NAMALWA (cell line): ENCODE results near the gene SNX22.
"Not testable (repeated sequence)": the region's sequence is repeated elsewhere in the genome, so short reads cannot be mapped to it uniquely, and the experiment has no call there.

Experiments used
- DNase-seq: peaks from one replicate; pipeline ENCODE4 v3.0.0-alpha.2; 2015; ENCODE audit warnings: low spot score

SNX22 gene

GRCh38 chr15:64151727-64152506 is at the start of gene SNX22:
TSS of gene SNX22 (plus strand) at chr15:64151731. CDS start at chr15:64151776, 45 bp downstream.
- DNase-seq, result peak; percentile 72

- no peak for DNase-seq
Observed at GRCh38 chr15:64102497-64102896, 49.0 kb upstream of the SNX22 start.

- DNase-seq, result no peak
Observed at GRCh38 chr15:64105113-64105704, 46.3 kb upstream of the SNX22 start.

- DNase-seq, result no peak
Observed at GRCh38 chr15:64107337-64107736, 44.2 kb upstream of the SNX22 start.

- DNase-seq, result not testable (repeated sequence)
Observed at GRCh38 chr15:64110108-64110701, 41.3 kb upstream of the SNX22 start.

GRCh38 chr15:64110950-64111678 is 40.4 kb upstream of the SNX22 start:
- no peak for DNase-seq

- DNase-seq, result no peak
Observed at GRCh38 chr15:64111679-64112050, 39.9 kb upstream of the SNX22 start.

- no peak for DNase-seq
Observed at GRCh38 chr15:64112073-64112772, 39.3 kb upstream of the SNX22 start.

GRCh38 chr15:64112904-64113303 is 38.6 kb upstream of the SNX22 start:
- DNase-seq, result no peak

- DNase-seq, result no peak
Observed at GRCh38 chr15:64117759-64118487, 33.6 kb upstream of the SNX22 start.

GRCh38 chr15:64120322-64120721 is 31.2 kb upstream of the SNX22 start:
- not testable (repeated sequence) for DNase-seq

GRCh38 chr15:64121614-64122013 is 29.9 kb upstream of the SNX22 start:
- no peak for DNase-seq

- DNase-seq, result no peak
Observed at GRCh38 chr15:64122444-64122843, 29.1 kb upstream of the SNX22 start.

- DNase-seq, result no peak
Observed at GRCh38 chr15:64122936-64123351, 28.6 kb upstream of the SNX22 start.

- DNase-seq, result no peak
Observed at GRCh38 chr15:64125978-64126377, 25.6 kb upstream of the SNX22 start.

GRCh38 chr15:64127521-64128270 is 23.8 kb upstream of the SNX22 start:
- no peak for DNase-seq

GRCh38 chr15:64130159-64130558 is 21.4 kb upstream of the SNX22 start:
- no peak for DNase-seq

GRCh38 chr15:64131547-64131946 is 20.0 kb upstream of the SNX22 start:
- DNase-seq, result no peak

GRCh38 chr15:64132217-64132616 is 19.3 kb upstream of the SNX22 start:
- no peak for DNase-seq

GRCh38 chr15:64133623-64134344 is 17.7 kb upstream of the SNX22 start:
- DNase-seq, result no peak
